Panc1 (cell line): ENCODE results near the gene DDAH2.

ENCODE experiments used
- POLR2AphosphoS5 ChIP-seq: IDR thresholded peaks from 2 replicates; pipeline ENCODE4 v1.6.1; 2012; ENCODE audit warnings: mild to moderate bottlenecking, low read depth, low read length, moderate library complexity
- SIN3A ChIP-seq: IDR thresholded peaks from 2 replicates; pipeline ENCODE4 v1.6.1; 2012; ENCODE audit warnings: low read depth, mild to moderate bottlenecking, low read length, moderate library complexity, borderline replicate concordance; ENCODE audit not compliant: insufficient read depth
- TF ChIP-seq, protein P1 (sequence below): fragments of 450-650 bp; IDR thresholded peaks from 2 replicates; pipeline ENCODE4 v1.5.1; 2017; ENCODE audit warnings: mild to moderate bottlenecking

DNA sequence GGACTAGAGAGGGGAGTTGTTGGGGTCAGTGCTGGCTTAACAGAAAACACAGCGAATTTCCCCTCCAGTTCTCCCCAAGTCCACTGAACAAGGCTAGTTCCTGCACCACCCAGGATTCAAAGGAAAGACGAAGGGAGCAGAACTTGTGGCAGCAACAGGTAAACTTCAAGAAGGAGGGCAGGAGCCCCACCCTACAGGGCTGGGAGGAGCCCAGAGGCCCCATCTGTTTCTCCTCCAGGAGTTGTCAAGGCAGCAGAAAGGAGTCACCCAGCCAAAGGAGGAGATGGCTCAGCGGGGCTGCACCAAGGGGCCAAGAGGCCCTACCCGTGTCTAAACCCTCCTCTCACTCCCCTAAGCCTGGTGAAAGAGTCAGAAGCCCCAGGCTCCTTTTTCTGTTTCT is 35.1 kb upstream of the DDAH2 start:
- no peak for TF ChIP-seq SIN3A
- no peak for TF ChIP-seq POLR2AphosphoS5
- TF ChIP-seq, protein P1, sequence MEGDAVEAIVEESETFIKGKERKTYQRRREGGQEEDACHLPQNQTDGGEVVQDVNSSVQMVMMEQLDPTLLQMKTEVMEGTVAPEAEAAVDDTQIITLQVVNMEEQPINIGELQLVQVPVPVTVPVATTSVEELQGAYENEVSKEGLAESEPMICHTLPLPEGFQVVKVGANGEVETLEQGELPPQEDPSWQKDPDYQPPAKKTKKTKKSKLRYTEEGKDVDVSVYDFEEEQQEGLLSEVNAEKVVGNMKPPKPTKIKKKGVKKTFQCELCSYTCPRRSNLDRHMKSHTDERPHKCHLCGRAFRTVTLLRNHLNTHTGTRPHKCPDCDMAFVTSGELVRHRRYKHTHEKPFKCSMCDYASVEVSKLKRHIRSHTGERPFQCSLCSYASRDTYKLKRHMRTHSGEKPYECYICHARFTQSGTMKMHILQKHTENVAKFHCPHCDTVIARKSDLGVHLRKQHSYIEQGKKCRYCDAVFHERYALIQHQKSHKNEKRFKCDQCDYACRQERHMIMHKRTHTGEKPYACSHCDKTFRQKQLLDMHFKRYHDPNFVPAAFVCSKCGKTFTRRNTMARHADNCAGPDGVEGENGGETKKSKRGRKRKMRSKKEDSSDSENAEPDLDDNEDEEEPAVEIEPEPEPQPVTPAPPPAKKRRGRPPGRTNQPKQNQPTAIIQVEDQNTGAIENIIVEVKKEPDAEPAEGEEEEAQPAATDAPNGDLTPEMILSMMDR = no peak
